Measurements from ENCODE around the gene ALOX5. TPM values are rescaled to one million over a fixed set of nuclear protein-coding genes. Genes with fewer than 3 reads are reported as not detected.
"Not testable (repeated sequence)": the region's sequence is repeated elsewhere in the genome, so short reads cannot be mapped to it uniquely, and the experiment has no call there.

ALOX5 gene
- polyA plus RNA-seq (2012; ENCODE audit: low read depth, missing spikeins), result 53.2 TPM

- FAIRE-seq, result no peak
- peak; percentile 66 for DNase-seq (ENCODE audit: insufficient read length, low spot score)
- TF ChIP-seq POU2F2 (IDR thresholded peaks at IDR 0.05; ENCODE audit: low read depth, low read length), result no peak
- TF ChIP-seq PAX5 (IDR thresholded peaks at IDR 0.05; ENCODE audit: insufficient read depth, low read length, severe bottlenecking), result no peak
- no peak for TF ChIP-seq POLR2A (IDR thresholded peaks at IDR 0.05; ENCODE audit: low read depth, low read length)
- TF ChIP-seq POLR2AphosphoS5 (IDR thresholded peaks at IDR 0.05; ENCODE audit: low read depth, low read length), result no peak
These were observed at the start of gene ALOX5 for GRCh38 chr10:45373576-45374349. Gene ALOX5 (plus strand): TSS chr10:45374216. CDS start chr10:45374280, 64 bp downstream.

- DNase-seq (ENCODE audit: insufficient read length, low spot score) (no peak), FAIRE-seq (no peak)
- no peak for TF ChIP-seq POLR2AphosphoS5 (IDR thresholded peaks at IDR 0.05; ENCODE audit: low read depth, low read length)
- TF ChIP-seq POLR2A (IDR thresholded peaks at IDR 0.05; ENCODE audit: low read depth, low read length), result no peak
- no peak for TF ChIP-seq TAF1 (IDR thresholded peaks at IDR 0.05; ENCODE audit: low read depth, low read length)
- no peak for TF ChIP-seq POU2F2 (IDR thresholded peaks at IDR 0.05; ENCODE audit: low read depth, low read length)
- TF ChIP-seq PAX5 (IDR thresholded peaks at IDR 0.05; ENCODE audit: insufficient read depth, low read length, severe bottlenecking), result no peak
- TF ChIP-seq SPI1 (IDR thresholded peaks at IDR 0.05; ENCODE audit: low read depth, low read length), result no peak
These were observed 48.9 kb upstream of the ALOX5 start for GRCh38 chr10:45325116-45325515.

GRCh38 chr10:45326864-45327263 lies 47.2 kb upstream of the ALOX5 start:
- DNase-seq (ENCODE audit: insufficient read length, low spot score); FAIRE-seq: not testable (repeated sequence)

- FAIRE-seq; DNase-seq (ENCODE audit: insufficient read length, low spot score): not testable (repeated sequence)
These were observed 42.2 kb upstream of the ALOX5 start for GRCh38 chr10:45331824-45332223.

- DNase-seq (ENCODE audit: insufficient read length, low spot score), result no peak
- TF ChIP-seq SPI1 (IDR thresholded peaks at IDR 0.05; ENCODE audit: low read depth, low read length) (no peak), POLR2A (IDR thresholded peaks at IDR 0.05; ENCODE audit: low read depth, low read length) (no peak), PAX5 (IDR thresholded peaks at IDR 0.05; ENCODE audit: insufficient read depth, low read length, severe bottlenecking) (no peak), POU2F2 (IDR thresholded peaks at IDR 0.05; ENCODE audit: low read depth, low read length) (no peak), POLR2AphosphoS5 (IDR thresholded peaks at IDR 0.05; ENCODE audit: low read depth, low read length) (no peak), TAF1 (IDR thresholded peaks at IDR 0.05; ENCODE audit: low read depth, low read length) (no peak)
- FAIRE-seq, result no peak
These were observed 34.1 kb upstream of the ALOX5 start for GRCh38 chr10:45339894-45340293.

GRCh38 chr10:45340420-45340819 lies 33.6 kb upstream of the ALOX5 start:
- DNase-seq (ENCODE audit: insufficient read length, low spot score); FAIRE-seq: not testable (repeated sequence)

- DNase-seq (ENCODE audit: insufficient read length, low spot score); FAIRE-seq: not testable (repeated sequence)
These were observed 27.2 kb upstream of the ALOX5 start for GRCh38 chr10:45346652-45347335.

- not testable (repeated sequence) for DNase-seq (ENCODE audit: insufficient read length, low spot score); FAIRE-seq
These were observed 26.6 kb upstream of the ALOX5 start for GRCh38 chr10:45347464-45347863.

GRCh38 chr10:45348196-45348765 lies 25.7 kb upstream of the ALOX5 start:
- DNase-seq (ENCODE audit: insufficient read length, low spot score); FAIRE-seq: not testable (repeated sequence)

GRCh38 chr10:45353186-45353585 lies 20.8 kb upstream of the ALOX5 start:
- DNase-seq (ENCODE audit: insufficient read length, low spot score) (no peak), FAIRE-seq (peak; percentile 9)
- no peak for TF ChIP-seq POLR2A (IDR thresholded peaks at IDR 0.05; ENCODE audit: low read depth, low read length)

GRCh38 chr10:45354261-45354660 lies 19.8 kb upstream of the ALOX5 start:
- TF ChIP-seq PAX5 (IDR thresholded peaks at IDR 0.05; ENCODE audit: insufficient read depth, low read length, severe bottlenecking) (peak; percentile 81), POLR2AphosphoS5 (IDR thresholded peaks at IDR 0.05; ENCODE audit: low read depth, low read length) (no peak)
- DNase-seq (ENCODE audit: insufficient read length, low spot score) (no peak), FAIRE-seq (peak; percentile 83)

- TF ChIP-seq TAF1 (IDR thresholded peaks at IDR 0.05; ENCODE audit: low read depth, low read length) (no peak), POLR2A (IDR thresholded peaks at IDR 0.05; ENCODE audit: low read depth, low read length) (no peak), POLR2AphosphoS5 (IDR thresholded peaks at IDR 0.05; ENCODE audit: low read depth, low read length) (no peak), POU2F2 (IDR thresholded peaks at IDR 0.05; ENCODE audit: low read depth, low read length) (no peak), SPI1 (IDR thresholded peaks at IDR 0.05; ENCODE audit: low read depth, low read length) (no peak), PAX5 (IDR thresholded peaks at IDR 0.05; ENCODE audit: insufficient read depth, low read length, severe bottlenecking) (no peak)
- FAIRE-seq (peak; percentile 5), DNase-seq (ENCODE audit: insufficient read length, low spot score) (no peak)
These were observed 18.5 kb upstream of the ALOX5 start for GRCh38 chr10:45355494-45355893.

- FAIRE-seq; DNase-seq (ENCODE audit: insufficient read length, low spot score): not testable (repeated sequence)
These were observed 15.1 kb upstream of the ALOX5 start for GRCh38 chr10:45358961-45359360.

- not testable (repeated sequence) for FAIRE-seq; DNase-seq (ENCODE audit: insufficient read length, low spot score)
These were observed 11.8 kb upstream of the ALOX5 start for GRCh38 chr10:45361983-45362799.

- not testable (repeated sequence) for DNase-seq (ENCODE audit: insufficient read length, low spot score); FAIRE-seq
These were observed 6.4 kb upstream of the ALOX5 start for GRCh38 chr10:45367643-45368042.
